ENCODE measurements around the gene GRIP2.
"Not testable (repeated sequence)": the region's sequence is repeated elsewhere in the genome, so short reads cannot be mapped to it uniquely, and the experiment has no call there.

The GRIP2 gene

GRCh38 chr3:14519406-14519805 lies 20.7 kb downstream of the GRIP2 start:
- DNase-seq: no peak

- DNase-seq: no peak
Measured at GRCh38 chr3:14518893-14519292, 21.2 kb downstream of the GRIP2 start.

DNA sequence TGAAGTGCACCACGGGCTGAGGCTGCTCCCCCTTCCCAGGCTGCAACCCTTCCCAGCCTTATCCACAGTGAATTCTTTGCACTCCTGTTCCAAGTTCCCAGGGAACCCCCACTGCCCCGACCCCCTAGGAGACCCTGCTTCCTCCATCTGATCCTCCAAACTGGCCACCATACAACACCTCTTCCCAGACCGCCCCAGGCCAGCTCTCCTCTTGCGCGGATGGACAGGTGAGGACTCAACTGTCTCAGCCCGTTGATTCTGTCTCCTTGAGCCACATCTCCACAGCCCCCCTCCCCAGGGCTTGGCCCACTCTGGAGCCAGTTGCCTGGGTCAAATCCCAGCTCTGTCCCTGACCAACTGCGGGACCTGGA lies 21.7 kb downstream of the GRIP2 start:
- no peak for DNase-seq

GRCh38 chr3:14517601-14518431 lies 22.3 kb downstream of the GRIP2 start:
- no peak for DNase-seq

GRCh38 chr3:14516738-14517345 lies 23.3 kb downstream of the GRIP2 start:
- no peak for DNase-seq

- not testable (repeated sequence) for DNase-seq
Measured at GRCh38 chr3:14515526-14515925, 24.6 kb downstream of the GRIP2 start.

- no peak for DNase-seq
Measured at GRCh38 chr3:14514323-14514720, 25.8 kb downstream of the GRIP2 start.

DNA sequence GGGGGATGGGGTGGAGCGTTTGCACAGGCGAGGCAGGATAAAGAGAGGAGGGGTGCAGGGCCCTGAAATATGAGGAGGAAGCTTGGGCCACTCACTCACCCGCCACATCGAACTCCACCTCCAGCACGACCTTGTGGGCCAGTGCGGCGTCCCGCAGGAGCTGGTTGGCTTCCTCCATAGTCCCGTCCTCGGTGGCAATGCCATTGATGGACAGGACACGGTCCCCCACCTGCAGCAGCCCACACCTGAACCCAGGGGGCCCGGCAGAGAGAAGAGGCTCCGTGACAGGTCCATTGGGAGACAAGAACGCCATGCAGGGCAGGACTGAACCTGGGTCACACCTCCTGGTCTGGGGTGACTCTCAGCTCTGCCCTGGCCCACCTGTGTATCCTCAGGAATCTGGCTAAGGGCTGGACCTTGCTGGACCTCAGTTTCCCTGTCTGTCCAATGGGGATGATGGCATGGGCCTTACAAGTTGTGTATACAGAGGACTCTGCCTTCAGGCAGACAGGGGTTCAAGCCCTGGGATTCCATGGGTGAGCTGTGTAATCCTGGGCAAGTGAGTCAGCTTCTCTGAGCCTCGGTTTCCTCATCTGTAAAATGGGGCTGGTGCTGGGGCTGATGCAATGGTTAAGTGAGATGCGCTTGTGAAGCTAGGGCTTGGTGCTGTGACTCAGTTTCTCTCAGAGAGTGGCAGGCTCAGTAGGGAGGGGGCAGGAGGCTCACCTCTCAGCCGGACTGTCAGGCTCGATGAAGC lies 26.4 kb downstream of the GRIP2 start:
- DNase-seq: no peak

DNA sequence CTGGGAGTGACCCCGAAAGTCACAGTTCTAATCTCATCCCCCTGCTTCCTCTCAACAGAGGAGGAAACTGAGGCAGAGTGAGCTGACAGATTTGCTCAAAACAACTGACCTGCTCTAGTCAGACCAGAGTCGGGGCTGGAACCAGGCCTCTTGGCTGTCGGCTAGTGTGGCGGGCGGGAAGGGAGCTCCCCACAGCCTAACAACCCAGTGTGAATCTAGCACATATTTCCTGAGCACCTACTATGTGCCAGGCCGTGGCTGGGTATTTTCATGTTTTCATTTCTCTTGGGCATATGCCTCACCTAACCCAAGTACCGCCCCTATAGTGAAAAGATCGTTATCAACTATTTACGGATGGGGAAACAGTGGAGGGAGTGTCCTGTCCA lies 27.2 kb downstream of the GRIP2 start:
- DNase-seq: no peak

DNA sequence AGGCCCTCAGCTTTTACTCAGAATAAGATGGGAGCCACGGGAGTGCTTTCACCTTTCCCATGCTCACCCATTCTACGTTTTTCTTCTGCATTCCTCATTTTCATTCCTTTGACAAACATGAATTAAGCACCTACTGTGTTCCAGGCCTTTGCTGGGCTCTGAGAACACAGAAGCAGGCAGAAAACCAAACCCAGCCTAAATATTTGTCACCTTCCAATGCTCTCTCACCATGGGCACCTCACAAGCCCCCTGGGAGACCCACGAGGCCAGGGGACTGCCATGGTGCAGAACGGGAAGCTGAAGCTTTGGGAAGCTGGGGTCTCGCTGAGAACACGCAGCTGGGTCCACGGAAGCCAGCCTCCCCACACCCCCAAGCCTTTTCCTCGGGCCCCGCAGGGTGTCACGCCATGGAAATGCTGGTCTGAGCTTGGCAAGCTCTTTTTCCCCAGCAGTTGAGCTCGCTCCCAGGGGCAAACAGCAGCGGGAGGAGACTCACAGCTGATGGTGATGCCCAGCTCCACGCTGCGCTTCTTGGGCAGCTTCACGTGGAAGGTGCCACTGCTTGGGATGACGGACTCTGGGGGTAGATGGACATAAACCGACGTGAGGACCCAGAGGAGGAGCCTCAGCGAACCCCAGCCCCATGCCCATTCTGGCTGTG lies 27.7 kb downstream of the GRIP2 start:
- no peak for DNase-seq

- no peak for DNase-seq
Measured at GRCh38 chr3:14511623-14512280, 28.4 kb downstream of the GRIP2 start.

- DNase-seq: no peak
Measured at GRCh38 chr3:14510838-14511622, 29.1 kb downstream of the GRIP2 start.

- no peak for DNase-seq
Measured at GRCh38 chr3:14509796-14510100, 30.4 kb downstream of the GRIP2 start.

GRCh38 chr3:14508966-14509795 lies 31.0 kb downstream of the GRIP2 start:
- DNase-seq: peak; percentile 18

- DNase-seq: no peak
Measured at GRCh38 chr3:14508505-14508819, 31.7 kb downstream of the GRIP2 start.

DNA sequence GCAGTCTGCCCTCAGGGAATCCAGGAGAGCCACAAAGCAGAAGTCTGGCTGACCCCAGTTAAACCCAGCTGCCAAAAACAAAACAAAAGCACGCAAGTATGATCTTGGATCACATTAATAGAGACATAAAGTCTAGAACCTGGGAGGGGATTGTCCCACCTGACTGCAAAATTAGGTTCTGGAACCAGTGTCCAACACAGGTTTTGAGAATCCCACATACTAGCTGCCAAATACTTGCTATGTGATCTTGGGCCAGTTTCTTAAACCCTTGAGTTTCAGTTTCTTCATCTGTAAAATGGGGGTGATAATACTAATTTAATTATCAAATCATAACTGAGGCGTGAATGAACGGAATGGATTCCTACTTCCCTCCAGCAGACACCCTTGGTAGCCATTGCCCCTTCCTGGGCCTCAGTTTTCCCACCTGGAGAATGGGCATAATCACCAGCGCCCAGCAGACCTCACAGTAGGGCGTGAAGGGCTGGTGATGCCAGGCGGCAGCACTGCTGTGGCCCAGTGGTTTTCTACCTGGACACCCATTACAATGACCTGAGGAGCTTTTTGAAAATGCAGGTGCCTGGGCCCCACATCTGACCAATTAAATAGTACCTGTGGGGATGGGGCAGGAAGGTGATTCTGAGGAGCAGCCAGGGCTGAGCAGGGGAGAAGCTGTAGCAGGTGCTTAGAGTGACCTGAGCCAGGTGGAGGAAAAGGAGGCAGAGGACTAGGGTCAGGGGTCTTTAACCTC lies 32.2 kb downstream of the GRIP2 start:
- DNase-seq: no peak

- no peak for DNase-seq
Measured at GRCh38 chr3:14507305-14507741, 32.8 kb downstream of the GRIP2 start.

GRCh38 chr3:14506626-14507304 lies 33.4 kb downstream of the GRIP2 start:
- DNase-seq: no peak

- DNase-seq: no peak
Measured at GRCh38 chr3:14505803-14506500, 34.2 kb downstream of the GRIP2 start.

All from NCI-H1048 (cell line).